H1 (cell line): ENCODE data around the gene GRM7.

Source experiments
- CREB1 ChIP-seq: IDR thresholded peaks from 2 replicates; pipeline ENCODE4 v1.6.1; 2012; ENCODE audit warnings: inconsistent platforms
- GABPA ChIP-seq: IDR thresholded peaks from 2 replicates; pipeline ENCODE4 v1.6.1; 2011; ENCODE audit warnings: mild to moderate bottlenecking, low read length, moderate library complexity, borderline replicate concordance; ENCODE audit not compliant: insufficient read depth
- KDM5A ChIP-seq: fragments of 200-600 bp; IDR thresholded peaks from 2 replicates; pipeline ENCODE4 v1.7.1; 2012; ENCODE audit warnings: mild to moderate bottlenecking, low read length, inconsistent platforms, mixed read lengths
- POLR2A ChIP-seq, 2 experiments: IDR thresholded peaks; 1 replicate in 1 of 2; 2 replicates in 1 of 2; pipeline ENCODE4 v1.6.1; 2011; ENCODE audit warnings: low read depth in 2 of 2, low read length in 2 of 2, mild to moderate bottlenecking in 2 of 2; ENCODE audit errors: control extremely low read depth in 1 of 2
- RXRA ChIP-seq: IDR thresholded peaks from 2 replicates; pipeline ENCODE4 v1.6.1; 2011; ENCODE audit warnings: low read depth, mild to moderate bottlenecking, low read length, moderate library complexity; ENCODE audit not compliant: insufficient read depth
- TAF1 ChIP-seq: IDR thresholded peaks from 2 replicates; pipeline ENCODE4 v1.6.1; 2011; ENCODE audit warnings: mild to moderate bottlenecking, low read depth, low read length
- ZNF274 ChIP-seq: IDR thresholded peaks from 2 replicates; pipeline ENCODE4 v1.7.0; 2012; ENCODE audit warnings: low read length, borderline replicate concordance; ENCODE audit errors: extremely low read depth
- TF ChIP-seq, protein P1 (sequence below), 3 experiments: IDR thresholded peaks; 1 replicate in 2 of 3; 2 replicates in 1 of 3; pipeline versions ENCODE4 v1.5.1 to v1.6.1; 2011; ENCODE audit warnings: low read length in 3 of 3, mild to moderate bottlenecking in 3 of 3, inconsistent platforms in 2 of 3, low read depth in 1 of 3, moderate library complexity in 1 of 3; ENCODE audit not compliant: insufficient read depth in 1 of 3; ENCODE audit errors: control extremely low read depth in 1 of 3
- TF ChIP-seq, protein P2 (sequence below): IDR thresholded peaks from 2 replicates; pipeline ENCODE4 v1.6.1; 2012; ENCODE audit warnings: low read length, inconsistent platforms
- TF ChIP-seq, protein P3 (sequence below): IDR thresholded peaks from 2 replicates; pipeline ENCODE4 v1.6.1; 2011; ENCODE audit warnings: low read depth, mild to moderate bottlenecking, low read length; ENCODE audit not compliant: insufficient read depth

DNA sequence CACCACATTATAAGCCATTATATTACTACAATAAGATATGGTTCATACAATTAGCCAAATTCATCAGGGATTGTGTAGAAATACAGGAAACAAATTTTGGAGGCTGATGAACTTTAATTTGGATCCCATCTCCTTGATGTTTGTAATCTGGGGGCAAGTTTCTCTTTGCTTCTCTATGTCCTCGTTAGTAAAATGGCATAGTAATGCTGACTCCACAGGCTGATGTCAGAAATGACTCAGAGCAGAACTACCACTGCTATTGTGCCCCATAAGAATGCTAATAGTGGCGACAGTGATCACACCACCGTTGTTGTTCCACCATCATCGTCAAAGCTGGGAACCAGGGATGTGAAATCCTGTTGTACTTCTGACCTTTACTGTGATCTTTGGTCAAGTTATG lies 918.4 kb downstream of the GRM7 start:
- TF ChIP-seq KDM5A (no peak), RXRA (no peak), CREB1 (no peak), POLR2A (IDR thresholded peaks at IDR 0.05; ENCODE audit: control extremely low read depth in 1 of 2, low read depth in 2 of 2, low read length in 2 of 2) (no peak), GABPA (no peak), TAF1 (no peak), ZNF274 (no peak)
- TF ChIP-seq, protein P1, sequence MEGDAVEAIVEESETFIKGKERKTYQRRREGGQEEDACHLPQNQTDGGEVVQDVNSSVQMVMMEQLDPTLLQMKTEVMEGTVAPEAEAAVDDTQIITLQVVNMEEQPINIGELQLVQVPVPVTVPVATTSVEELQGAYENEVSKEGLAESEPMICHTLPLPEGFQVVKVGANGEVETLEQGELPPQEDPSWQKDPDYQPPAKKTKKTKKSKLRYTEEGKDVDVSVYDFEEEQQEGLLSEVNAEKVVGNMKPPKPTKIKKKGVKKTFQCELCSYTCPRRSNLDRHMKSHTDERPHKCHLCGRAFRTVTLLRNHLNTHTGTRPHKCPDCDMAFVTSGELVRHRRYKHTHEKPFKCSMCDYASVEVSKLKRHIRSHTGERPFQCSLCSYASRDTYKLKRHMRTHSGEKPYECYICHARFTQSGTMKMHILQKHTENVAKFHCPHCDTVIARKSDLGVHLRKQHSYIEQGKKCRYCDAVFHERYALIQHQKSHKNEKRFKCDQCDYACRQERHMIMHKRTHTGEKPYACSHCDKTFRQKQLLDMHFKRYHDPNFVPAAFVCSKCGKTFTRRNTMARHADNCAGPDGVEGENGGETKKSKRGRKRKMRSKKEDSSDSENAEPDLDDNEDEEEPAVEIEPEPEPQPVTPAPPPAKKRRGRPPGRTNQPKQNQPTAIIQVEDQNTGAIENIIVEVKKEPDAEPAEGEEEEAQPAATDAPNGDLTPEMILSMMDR (IDR thresholded peaks at IDR 0.05; ENCODE audit: control extremely low read depth in 1 of 3, insufficient read depth in 1 of 3, low read depth in 1 of 3, low read length in 3 of 3): no peak
- TF ChIP-seq, protein P2, sequence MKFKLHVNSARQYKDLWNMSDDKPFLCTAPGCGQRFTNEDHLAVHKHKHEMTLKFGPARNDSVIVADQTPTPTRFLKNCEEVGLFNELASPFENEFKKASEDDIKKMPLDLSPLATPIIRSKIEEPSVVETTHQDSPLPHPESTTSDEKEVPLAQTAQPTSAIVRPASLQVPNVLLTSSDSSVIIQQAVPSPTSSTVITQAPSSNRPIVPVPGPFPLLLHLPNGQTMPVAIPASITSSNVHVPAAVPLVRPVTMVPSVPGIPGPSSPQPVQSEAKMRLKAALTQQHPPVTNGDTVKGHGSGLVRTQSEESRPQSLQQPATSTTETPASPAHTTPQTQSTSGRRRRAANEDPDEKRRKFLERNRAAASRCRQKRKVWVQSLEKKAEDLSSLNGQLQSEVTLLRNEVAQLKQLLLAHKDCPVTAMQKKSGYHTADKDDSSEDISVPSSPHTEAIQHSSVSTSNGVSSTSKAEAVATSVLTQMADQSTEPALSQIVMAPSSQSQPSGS: no peak
- TF ChIP-seq, protein P3, sequence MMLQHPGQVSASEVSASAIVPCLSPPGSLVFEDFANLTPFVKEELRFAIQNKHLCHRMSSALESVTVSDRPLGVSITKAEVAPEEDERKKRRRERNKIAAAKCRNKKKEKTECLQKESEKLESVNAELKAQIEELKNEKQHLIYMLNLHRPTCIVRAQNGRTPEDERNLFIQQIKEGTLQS: no peak
